Measurements from ENCODE around the gene OR5L2.
"Not testable (repeated sequence)": the region's sequence is repeated elsewhere in the genome, so short reads cannot be mapped to it uniquely, and the experiment has no call there.

OR5L2 gene

GRCh38 chr11:55826919-55827318, at the start of gene OR5L2:
TSS of gene OR5L2 (plus strand) at chr11:55827219. CDS start at chr11:55827219, 0 bp downstream.
- DNase-seq: no peak

GRCh38 chr11:55791606-55792005, 35.4 kb upstream of the OR5L2 start:
- DNase-seq: no peak

- no peak for DNase-seq
Observed at GRCh38 chr11:55793321-55793720, 33.7 kb upstream of the OR5L2 start.

- no peak for DNase-seq
Observed at GRCh38 chr11:55795256-55795655, 31.8 kb upstream of the OR5L2 start, which contains the start of gene OR5D14. TSS of gene OR5D14 (plus strand) at chr11:55795556. CDS start at chr11:55795556, 0 bp downstream.

- no peak for DNase-seq
Observed at GRCh38 chr11:55806248-55806647, 20.8 kb upstream of the OR5L2 start.

GRCh38 chr11:55811067-55811466, 16.0 kb upstream of the OR5L2 start, which contains the start of gene OR5L1:
TSS of gene OR5L1 (plus strand) at chr11:55811367. CDS start at chr11:55811467, 100 bp downstream.
- DNase-seq: no peak

GRCh38 chr11:55819330-55819729, 7.7 kb upstream of the OR5L2 start, which contains the start of gene OR5D18:
TSS of gene OR5D18 (plus strand) at chr11:55819630. CDS start at chr11:55819630, 0 bp downstream.
- no peak for DNase-seq

GRCh38 chr11:55838452-55838851, 11.4 kb downstream of the OR5L2 start, which contains the start of gene OR5D16:
TSS of gene OR5D16 (plus strand) at chr11:55838752. CDS start at chr11:55838752, 0 bp downstream.
- no peak for DNase-seq

GRCh38 chr11:55847453-55847852, 20.4 kb downstream of the OR5L2 start:
- no peak for DNase-seq

GRCh38 chr11:55849037-55849436, 22.0 kb downstream of the OR5L2 start:
- DNase-seq: no peak

GRCh38 chr11:55852141-55852540, 25.1 kb downstream of the OR5L2 start:
- DNase-seq: no peak

GRCh38 chr11:55854704-55855103, 27.7 kb downstream of the OR5L2 start:
- DNase-seq: no peak

GRCh38 chr11:55867354-55867753, 40.3 kb downstream of the OR5L2 start:
- DNase-seq: not testable (repeated sequence)

- DNase-seq: not testable (repeated sequence)
Observed at GRCh38 chr11:55872731-55873130, 45.7 kb downstream of the OR5L2 start.

- DNase-seq: not testable (repeated sequence)
Observed at GRCh38 chr11:55873146-55873545, 46.1 kb downstream of the OR5L2 start.

Data from activated naive CD4-positive, alpha-beta T cell (primary cell).